WTC11 (cell line): ENCODE data around the gene ABCD3. TPM values are rescaled to one million over a fixed set of nuclear protein-coding genes. Genes with fewer than 3 reads are reported as not detected.

Experiments
- ATAC-seq: fragments of 200-7000 bp; cut with Tn5 transposase; 2 replicates; pipeline ENCODE4 v1.10.0; 2021; ENCODE audit warnings: mild to moderate bottlenecking, moderate library complexity
- CTCF ChIA-PET: fragments of 300-600 bp; sonication (Branson Sonifier 250); formaldehyde crosslinking; loops from one replicate; lab custom pipeline; 2021; ENCODE audit warnings: antibody characterized with exemption; lab: Charles Lee
- POLR2A ChIA-PET: fragments of 350-600 bp; sonication (Branson Sonifier 250); formaldehyde crosslinking; loops from one replicate; lab custom pipeline; 2021; ENCODE audit warnings: antibody characterized with exemption; lab: Charles Lee
- DNase-seq: peaks from one replicate; pipeline ENCODE4 v3.0.0; 2021; ENCODE audit warnings: low spot score
- H3K27ac Mint-ChIP-seq: 2 replicates; pipeline ENCODE4 v1.8.0; 2021; ENCODE audit warnings: mixed read lengths
- H3K27me3 Mint-ChIP-seq: 2 replicates; pipeline ENCODE4 v1.8.0; 2021; ENCODE audit warnings: low read depth, mild to moderate bottlenecking, moderate library complexity, mixed read lengths
- H3K36me3 Mint-ChIP-seq: 2 replicates; pipeline ENCODE4 v1.8.0; 2021; ENCODE audit warnings: mixed read lengths
- H3K4me1 Mint-ChIP-seq: 2 replicates; pipeline ENCODE4 v1.8.0; 2022; ENCODE audit warnings: mixed read lengths
- H3K4me3 Mint-ChIP-seq: 2 replicates; pipeline ENCODE4 v1.8.0; 2021; ENCODE audit warnings: mild to moderate bottlenecking, moderate library complexity, mixed read lengths
- H3K9me3 Mint-ChIP-seq: 2 replicates; pipeline ENCODE4 v1.8.0; 2021; ENCODE audit warnings: mixed read lengths
- ATF6 ChIP-seq: sonication (generic); formaldehyde crosslinking; IDR thresholded peaks from 2 replicates; pipeline ENCODE4 v1.8.1; 2023; ENCODE audit warnings: mild to moderate bottlenecking, missing genetic modification reagents
- CTCF ChIP-seq: fragments of 200-600 bp; IDR thresholded peaks from 2 replicates; pipeline ENCODE4 v1.8.0; 2022; ENCODE audit warnings: antibody characterized with exemption
- EMX1 ChIP-seq: fragments of 250-450 bp; sonication (Bioruptor Pico); IDR thresholded peaks from 2 replicates; pipeline ENCODE4 v1.8.0; 2021; ENCODE audit warnings: mild to moderate bottlenecking
- ESRRA ChIP-seq: sonication (generic); formaldehyde crosslinking; IDR thresholded peaks from 2 replicates; pipeline ENCODE4 v1.8.1; 2022; ENCODE audit warnings: mild to moderate bottlenecking, missing genetic modification reagents, borderline replicate concordance
- HMGA2 ChIP-seq: fragments of 250-450 bp; sonication (Bioruptor Pico); IDR thresholded peaks from 2 replicates; pipeline ENCODE4 v1.4.0; 2021; ENCODE audit warnings: mild to moderate bottlenecking, moderate library complexity
- NR1H2 ChIP-seq: sonication (generic); formaldehyde crosslinking; IDR thresholded peaks from 2 replicates; pipeline ENCODE4 v1.9.0; 2021; ENCODE audit warnings: mild to moderate bottlenecking, moderate library complexity, missing genetic modification reagents
- OVOL2 ChIP-seq: fragments of 250-450 bp; sonication (Bioruptor Pico); IDR thresholded peaks from 2 replicates; pipeline ENCODE4 v1.9.0; 2021; ENCODE audit warnings: mild to moderate bottlenecking, borderline replicate concordance
- SMAD3 ChIP-seq: sonication (generic); formaldehyde crosslinking; IDR thresholded peaks from 2 replicates; pipeline ENCODE4 v1.8.0; 2022; ENCODE audit warnings: missing genetic modification reagents, mild to moderate bottlenecking, borderline replicate concordance
- SOX15 ChIP-seq: fragments of 250-450 bp; sonication (Bioruptor Pico); IDR thresholded peaks from 2 replicates; pipeline ENCODE4 v1.9.0; 2021; ENCODE audit warnings: mild to moderate bottlenecking
- SP1 ChIP-seq: sonication (generic); formaldehyde crosslinking; conservative IDR thresholded peaks from 2 replicates; pipeline ENCODE4 v1.8.1; 2022; ENCODE audit warnings: missing genetic modification reagents
- ZBTB21 ChIP-seq: sonication (generic); formaldehyde crosslinking; IDR thresholded peaks from 2 replicates; pipeline ENCODE4 v1.8.1; 2023; ENCODE audit warnings: mild to moderate bottlenecking, missing genetic modification reagents, borderline replicate concordance
- ZNF317 ChIP-seq: sonication (generic); formaldehyde crosslinking; IDR thresholded peaks from 2 replicates; pipeline ENCODE4 v1.8.1; 2023; ENCODE audit warnings: low read depth, mild to moderate bottlenecking, moderate library complexity, missing genetic modification reagents, borderline replicate concordance
- ZNF396 ChIP-seq: fragments of 250-450 bp; sonication (Bioruptor Pico); IDR thresholded peaks from 2 replicates; pipeline ENCODE4 v1.8.0; 2021; ENCODE audit warnings: mild to moderate bottlenecking, moderate library complexity, borderline replicate concordance
- ZNF671 ChIP-seq: fragments of 250-450 bp; sonication (Bioruptor Pico); IDR thresholded peaks from 2 replicates; pipeline ENCODE4 v1.8.0; 2021; ENCODE audit warnings: mild to moderate bottlenecking
- total RNA-seq: library from RNA; stranded (reverse); gene quantifications from 3 replicates; pipeline ENCODE4 v1.2.3, GENCODE V29; 2021
- TF ChIP-seq, protein P1 (sequence below): sonication (generic); formaldehyde crosslinking; conservative IDR thresholded peaks from 2 replicates; pipeline ENCODE4 v1.8.1; 2022; ENCODE audit warnings: mild to moderate bottlenecking, missing genetic modification reagents

The ABCD3 gene
- total RNA-seq, 1 experiment from 2014 or later, result 27.2 TPM

DNA sequence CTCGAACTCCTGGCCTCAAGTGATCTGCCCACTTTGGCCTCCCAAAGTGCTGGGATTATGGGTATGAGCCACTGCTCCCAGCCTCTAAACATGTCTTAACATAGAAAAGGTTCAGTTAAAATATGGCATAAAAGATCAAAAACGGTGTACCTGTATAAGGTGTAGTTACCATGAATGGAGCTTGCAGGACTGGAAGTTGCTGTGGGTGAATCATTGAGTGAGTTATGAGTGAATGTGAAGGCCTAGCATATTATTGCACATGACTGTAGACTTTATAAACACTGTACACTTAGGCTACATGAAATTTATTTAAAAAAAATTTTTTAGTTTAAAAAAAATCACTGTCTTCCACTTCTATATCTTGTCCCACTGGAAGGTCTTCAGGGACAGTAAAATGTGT lies 15.7 kb downstream of the ABCD3 start:
- no peaks in the 10 kb centered on the region for H3K27me3 Mint-ChIP-seq
- peaks cover 2% of the 10 kb centered on the region; the same call in 1 of the 2 replicates for H3K4me1 Mint-ChIP-seq
- DNase-seq (no peak), ATAC-seq (no peak)
- TF ChIP-seq, protein P1, sequence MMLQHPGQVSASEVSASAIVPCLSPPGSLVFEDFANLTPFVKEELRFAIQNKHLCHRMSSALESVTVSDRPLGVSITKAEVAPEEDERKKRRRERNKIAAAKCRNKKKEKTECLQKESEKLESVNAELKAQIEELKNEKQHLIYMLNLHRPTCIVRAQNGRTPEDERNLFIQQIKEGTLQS (CRISPR knock-in tag), result no peak
- no peak for TF ChIP-seq ZNF317
- no peak for TF ChIP-seq CTCF
- no peak for TF ChIP-seq ZNF671 (CRISPR knock-in tag)
- TF ChIP-seq SMAD3 (CRISPR knock-in tag), result no peak
- TF ChIP-seq ZNF396 (CRISPR knock-in tag), result no peak
- TF ChIP-seq ZBTB21 (CRISPR knock-in tag), result no peak
- TF ChIP-seq ESRRA (CRISPR knock-in tag), result no peak
- TF ChIP-seq HMGA2, result no peak
- TF ChIP-seq SP1 (CRISPR knock-in tag), result no peak
- TF ChIP-seq EMX1 (CRISPR knock-in tag), result no peak
- peaks cover 45% of the 10 kb centered on the region for H3K9me3 Mint-ChIP-seq
- H3K36me3 Mint-ChIP-seq, result peaks cover 38% of the 10 kb centered on the region
- no peak overlapping the region for H3K27ac Mint-ChIP-seq
- H3K4me3 Mint-ChIP-seq, result no peak overlapping the region
- ChIA-PET CTCF (no interaction called here), POLR2A (no interaction called here)

DNA sequence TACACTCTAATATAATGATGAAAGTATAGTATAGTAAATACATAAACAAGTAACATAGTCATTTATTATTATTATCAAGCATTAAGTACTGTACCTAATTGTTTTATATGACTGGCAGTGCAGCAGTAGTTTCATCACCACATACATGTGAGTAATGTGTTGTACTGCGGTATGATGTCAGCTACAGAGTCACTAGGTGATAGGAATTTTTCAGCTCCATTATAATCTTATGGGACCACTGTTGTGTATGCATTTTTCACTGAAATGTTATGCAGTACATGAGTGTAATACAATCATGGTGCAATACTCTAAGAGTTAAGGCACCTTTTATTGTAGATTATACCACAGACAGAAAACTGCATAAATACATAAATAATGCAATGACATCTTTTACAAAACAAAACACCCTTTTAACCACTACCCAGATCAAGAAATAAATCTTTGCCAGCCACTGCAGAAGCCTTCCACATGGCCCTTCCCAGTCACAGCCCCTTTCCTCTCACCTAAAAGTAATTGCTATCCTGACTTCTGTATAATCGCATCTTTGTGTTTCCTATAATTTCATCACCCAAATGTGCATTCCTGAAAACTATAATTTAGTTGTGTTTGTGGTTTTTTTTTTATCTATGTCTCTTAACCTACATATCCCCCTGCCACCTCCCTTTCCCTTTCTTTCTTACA lies 16.3 kb downstream of the ABCD3 start:
- Mint-ChIP-seq H3K4me3 (no peak overlapping the region), H3K27ac (no peak overlapping the region), H3K4me1 (no peaks in the 10 kb centered on the region), H3K36me3 (peaks cover 31% of the 10 kb centered on the region), H3K27me3 (no peaks in the 10 kb centered on the region), H3K9me3 (peaks cover 40% of the 10 kb centered on the region)
- POLR2A ChIA-PET, result no interaction called here
- DNase-seq (no peak), ATAC-seq (no peak)
- CTCF ChIA-PET, result no interaction called here
- TF ChIP-seq ATF6, result no peak
- TF ChIP-seq SOX15 (CRISPR knock-in tag), result no peak
- TF ChIP-seq CTCF, result no peak

- Mint-ChIP-seq H3K27ac (no peak overlapping the region), H3K4me3 (no peak overlapping the region), H3K27me3 (no peaks in the 10 kb centered on the region), H3K36me3 (peaks cover 39% of the 10 kb centered on the region), H3K9me3 (peaks cover 60% of the 10 kb centered on the region), H3K4me1 (no peaks in the 10 kb centered on the region)
- DNase-seq (no peak), ATAC-seq (no peak)
- TF ChIP-seq OVOL2 (CRISPR knock-in tag) (no peak), NR1H2 (CRISPR knock-in tag) (no peak), ZBTB21 (CRISPR knock-in tag) (no peak)
- ChIA-PET CTCF (no interaction called here), POLR2A (no interaction called here)
Measured at GRCh38 chr1:94438692-94439276, 20.6 kb downstream of the ABCD3 start.
